G401 (cell line): ENCODE data around the gene SLCO1C1. TPM values are rescaled to one million over a fixed set of nuclear protein-coding genes. Genes with fewer than 3 reads are reported as not detected.
"Not testable (repeated sequence)": the region's sequence is repeated elsewhere in the genome, so short reads cannot be mapped to it uniquely, and the experiment has no call there.

ENCODE experiments used
- DNase-seq: peaks from one replicate; pipeline ENCODE4 v3.0.0-alpha.2; 2015; ENCODE audit warnings: low spot score
- in situ Hi-C: cut with HindIII; loops from 2 replicates; pipeline ENCODE4 v1.10.0; 2016; ENCODE audit warnings: low sequenced_read_pairs, mixed read lengths
- total RNA-seq: library from RNA; depleted of rRNA; stranded (reverse); fragments of >200 nt; shearing (Covaris generic); gene quantifications from 2 replicates; pipeline ENCODE4 v1.2.3, GENCODE V29; 2014; rRNA removed

SLCO1C1 gene
- total RNA-seq, 1 experiment from 2014 or later, result not detected

GRCh38 chr12:20779971-20780370, 84.8 kb downstream of the SLCO1C1 start:
- in situ Hi-C loops, DNase-seq: not testable (repeated sequence)

- in situ Hi-C loops, DNase-seq: not testable (repeated sequence)
These were observed 88.7 kb downstream of the SLCO1C1 start for GRCh38 chr12:20783796-20784357.

- in situ Hi-C loops, result no loop called here
- DNase-seq, result no peak
These were observed 97.8 kb downstream of the SLCO1C1 start for GRCh38 chr12:20792971-20793370.

GRCh38 chr12:20798554-20798953, 103.4 kb downstream of the SLCO1C1 start:
- in situ Hi-C loops, result no loop called here
- DNase-seq, result peak; percentile 48

- DNase-seq, result no peak
- in situ Hi-C loops, result no loop called here
These were observed 105.0 kb downstream of the SLCO1C1 start for GRCh38 chr12:20800160-20800559.

- DNase-seq, result no peak
- in situ Hi-C loops, result no loop called here
These were observed 105.9 kb downstream of the SLCO1C1 start for GRCh38 chr12:20801035-20801434.

Other genes with a start within 250 kb of the SLCO1C1 start
- not detected in 2 replicates for gene SLCO1B3, start 115.4 kb downstream of the SLCO1C1 start, total RNA-seq